HG02884 (cell line): ENCODE data around the gene NAV1.

Experiments used
- ATAC-seq: cut with Tn5 transposase; IDR thresholded peaks from one replicate; pipeline ENCODE4 v1.9.1; 2021; ENCODE audit warnings: mild to moderate bottlenecking, moderate library complexity; ENCODE audit not compliant: unreplicated experiment

Gene NAV1

DNA sequence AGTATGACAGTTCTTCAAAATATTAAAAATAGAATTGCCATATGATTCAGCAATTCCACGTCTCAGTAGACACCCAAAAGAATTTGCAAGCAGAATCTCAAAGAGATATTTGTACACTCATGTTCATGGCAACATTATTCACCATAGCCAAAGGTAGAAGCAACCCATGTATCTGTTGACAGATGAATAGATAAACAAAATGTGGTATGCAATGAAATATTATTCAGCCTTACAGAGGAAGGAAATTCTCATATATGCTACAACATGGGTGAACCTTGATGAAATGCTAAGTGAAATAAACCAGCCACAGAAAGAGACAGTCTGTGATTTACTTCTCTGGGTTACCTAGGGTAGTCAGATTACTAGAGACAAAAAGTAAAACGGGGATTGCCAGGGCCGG is 47.0 kb downstream of the NAV1 start:
- ATAC-seq, result no peak

- no peak for ATAC-seq
Measured at GRCh38 chr1:201586806-201587205, 47.9 kb downstream of the NAV1 start.

DNA sequence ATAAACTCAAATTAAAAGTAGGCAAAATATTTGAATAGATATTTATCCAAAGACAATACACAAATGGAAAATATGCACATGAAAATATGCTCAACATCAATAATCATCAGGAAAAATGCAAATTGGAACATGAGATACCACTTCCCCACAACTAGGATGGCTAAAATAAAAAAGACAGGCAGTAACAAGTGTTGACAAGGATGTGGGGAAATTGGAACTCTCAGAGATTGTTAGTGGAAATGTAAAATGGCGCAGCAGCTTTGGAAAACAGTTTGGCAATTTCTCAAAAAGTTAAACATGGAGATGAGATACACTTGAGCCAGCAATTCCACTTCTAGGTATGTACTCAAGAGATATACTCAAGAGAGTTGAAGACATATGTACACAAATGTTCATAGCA is 48.8 kb downstream of the NAV1 start:
- no peak for ATAC-seq
